PC-3 (cell line): ENCODE measurements around the gene CCDC85B.

ENCODE experiments used
- CTCF ChIP-seq: fragments of 300-600 bp; sonication (generic); conservative IDR thresholded peaks from 2 replicates; pipeline ENCODE4 v1.5.1; 2017; ENCODE audit warnings: antibody characterized with exemption, low read depth, mild to moderate bottlenecking, low read length
- EZH2 ChIP-seq: fragments of 300-600 bp; sonication (generic); IDR thresholded peaks from one replicate; pipeline ENCODE4 v1.6.1; 2017; ENCODE audit warnings: antibody characterized with exemption, mild to moderate bottlenecking, low read length; ENCODE audit not compliant: unreplicated experiment
- EZH2phosphoT487 ChIP-seq: fragments of 300-600 bp; sonication (generic); IDR thresholded peaks from 2 replicates; pipeline ENCODE4 v1.6.1; 2018; ENCODE audit warnings: mild to moderate bottlenecking, antibody characterized with exemption, low read length, borderline replicate concordance

DNA sequence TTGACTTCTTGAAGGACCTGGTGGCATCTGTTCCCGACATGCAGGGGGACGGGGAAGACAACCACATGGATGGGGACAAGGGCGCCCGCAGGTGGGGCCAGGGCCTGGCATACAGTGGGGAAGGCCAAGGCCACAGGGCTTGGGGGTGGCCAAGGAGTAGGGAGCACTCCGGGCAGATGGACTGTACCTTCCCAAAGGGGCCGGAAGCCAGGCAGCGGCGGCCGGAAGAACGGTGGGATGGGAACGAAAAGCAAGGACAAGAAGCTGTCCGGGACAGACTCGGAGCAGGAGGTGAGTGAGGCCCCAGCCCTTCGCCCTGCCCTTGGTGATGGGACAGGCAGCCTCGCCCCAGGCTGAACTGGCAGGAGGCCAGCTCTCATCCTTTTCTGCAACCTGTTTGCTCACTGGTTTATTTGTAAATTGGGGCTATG lies 29.9 kb downstream of the CCDC85B start:
- TF ChIP-seq CTCF: no peak
- TF ChIP-seq EZH2: no peak
- TF ChIP-seq EZH2phosphoT487: no peak
